ENCODE results near the gene SH3TC1.

SH3TC1 gene

DNA sequence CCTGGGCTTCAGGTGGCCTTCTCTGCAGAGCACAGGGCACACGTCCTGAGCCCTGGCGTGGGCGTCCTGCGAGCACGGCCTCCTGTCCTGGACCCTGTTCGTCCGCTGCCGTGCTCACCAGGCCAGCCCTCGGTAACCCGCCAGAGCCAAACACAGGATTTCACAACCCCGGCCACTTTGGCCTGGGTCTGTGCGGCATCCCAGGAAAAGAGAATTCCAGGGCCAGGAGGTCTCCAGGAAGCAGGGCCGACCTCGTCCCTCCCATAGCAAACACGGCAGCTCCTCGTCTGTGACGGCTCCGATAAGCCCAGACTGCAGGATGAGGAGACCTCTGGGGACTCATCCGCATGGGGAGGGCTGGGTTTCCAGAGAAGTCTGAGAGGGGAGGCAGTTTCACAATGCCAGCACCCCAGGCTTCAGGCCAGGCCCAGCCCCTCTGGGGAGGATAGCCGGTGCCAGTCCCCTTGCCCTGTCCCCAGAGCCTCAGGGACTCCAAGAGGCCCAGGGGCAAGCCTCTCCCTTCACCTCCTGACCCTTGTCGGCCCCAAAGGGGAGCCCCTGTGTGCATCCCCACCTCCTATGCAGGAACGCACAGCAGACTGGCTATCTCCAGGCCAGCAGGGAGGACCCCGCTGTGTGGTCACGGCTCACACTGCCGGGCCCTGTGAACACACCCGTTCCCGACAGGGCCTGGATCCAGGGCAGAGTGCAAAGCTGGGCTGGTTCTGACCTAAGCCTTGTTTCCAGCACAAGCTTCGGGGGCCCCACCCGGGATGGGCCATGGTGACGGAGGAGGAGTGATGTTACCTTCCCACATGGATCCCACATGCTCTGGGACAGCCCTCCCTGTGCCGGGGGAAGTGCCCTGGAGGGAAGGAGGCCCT is 48.2 kb downstream of the SH3TC1 start:
- no peak for DNase-seq

DNA sequence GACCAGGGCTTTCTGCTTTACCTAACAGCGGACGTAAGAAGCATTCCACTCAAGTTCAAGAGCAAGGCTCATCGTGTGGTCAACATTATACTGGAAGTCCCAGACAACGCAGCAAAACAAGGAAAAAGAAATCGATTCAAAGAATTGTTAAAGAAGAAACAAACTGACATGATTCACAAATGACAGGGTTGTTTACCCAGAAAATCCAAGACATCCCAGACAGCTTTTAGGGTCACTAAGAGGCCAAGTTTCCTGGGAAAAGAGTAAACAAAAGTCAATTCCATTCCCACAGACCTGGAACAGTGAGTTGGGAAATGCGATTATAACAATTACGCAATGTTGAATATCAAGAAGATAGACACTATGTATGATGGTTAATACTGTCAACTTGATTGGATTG is 49.0 kb downstream of the SH3TC1 start:
- DNase-seq, result no peak

DNA sequence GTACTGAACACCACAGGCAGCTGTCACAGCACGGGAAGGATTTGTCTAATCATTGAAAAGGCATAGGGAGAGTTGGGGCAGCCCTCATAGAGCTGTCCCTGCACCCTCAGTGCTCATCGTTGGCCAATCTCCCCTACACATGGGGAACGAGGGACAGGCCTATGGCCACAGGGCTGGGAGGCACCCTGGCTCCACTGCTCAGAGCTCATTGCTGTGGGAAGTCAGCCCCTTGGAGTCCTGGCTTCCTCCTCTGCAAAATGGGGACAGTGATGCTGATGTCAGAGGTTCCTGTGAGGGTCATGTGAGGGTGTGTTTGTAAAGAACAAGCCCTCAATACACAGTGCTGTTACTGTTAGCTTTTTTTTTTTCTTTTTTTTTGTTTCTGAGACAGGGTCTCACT is 51.1 kb downstream of the SH3TC1 start:
- DNase-seq, result no peak

DNA sequence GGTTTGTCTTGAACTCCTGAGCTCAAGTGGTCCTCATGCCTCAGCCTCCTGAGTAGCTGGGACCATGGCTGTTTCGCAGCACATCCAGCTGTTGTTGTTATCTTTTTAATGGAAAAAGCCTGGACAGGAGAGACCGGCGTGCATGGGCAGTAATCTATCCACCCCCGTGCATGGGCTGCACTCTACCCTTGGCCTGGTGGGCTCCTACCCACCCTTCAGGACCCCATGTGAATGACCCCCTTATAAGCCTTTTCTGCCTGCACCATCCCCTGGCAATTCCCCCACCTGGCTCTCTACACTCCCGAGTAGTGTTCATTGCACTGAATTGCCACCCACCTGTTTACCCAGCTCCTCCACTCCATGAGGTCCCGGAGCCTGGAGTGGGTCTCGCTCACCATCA is 51.5 kb downstream of the SH3TC1 start:
- no peak for DNase-seq

DNA sequence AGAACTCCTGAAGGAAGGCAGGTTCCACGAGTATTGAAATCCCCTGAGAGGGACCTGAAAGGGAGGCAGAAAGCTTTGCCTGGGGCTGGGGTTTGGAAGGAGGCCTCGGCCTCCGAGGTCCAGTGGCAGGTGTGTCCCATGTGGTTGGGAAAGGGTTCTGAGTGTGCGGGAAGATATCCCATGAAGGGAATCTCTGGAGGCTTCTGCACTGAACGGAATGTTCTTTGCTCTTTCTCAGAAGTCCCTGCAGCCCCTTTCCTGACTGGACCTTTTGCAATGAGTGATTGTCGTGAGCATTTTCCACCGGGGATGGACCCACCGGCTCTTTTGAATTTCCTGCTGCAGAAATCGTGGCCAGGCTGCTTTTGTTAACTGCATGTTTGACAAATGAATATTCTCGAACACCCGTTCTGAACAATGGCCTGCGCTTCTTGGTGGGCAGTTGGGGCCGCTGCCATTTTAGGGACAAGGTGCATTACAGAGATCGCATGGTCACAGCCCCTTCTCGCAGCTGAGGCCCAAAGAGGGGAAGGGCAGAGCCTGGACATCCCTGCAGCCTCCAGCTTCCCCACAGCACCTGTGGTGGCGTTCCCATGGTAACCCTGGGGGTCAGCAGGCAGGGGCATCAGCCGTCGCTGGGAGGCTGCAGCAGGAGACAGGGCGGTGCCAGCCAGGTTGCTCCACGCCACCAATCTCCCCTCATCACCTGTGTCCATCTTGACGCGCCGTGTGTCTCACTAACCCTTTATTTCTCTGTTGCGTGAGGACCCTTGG is 52.2 kb downstream of the SH3TC1 start:
- no peak for DNase-seq

DNA sequence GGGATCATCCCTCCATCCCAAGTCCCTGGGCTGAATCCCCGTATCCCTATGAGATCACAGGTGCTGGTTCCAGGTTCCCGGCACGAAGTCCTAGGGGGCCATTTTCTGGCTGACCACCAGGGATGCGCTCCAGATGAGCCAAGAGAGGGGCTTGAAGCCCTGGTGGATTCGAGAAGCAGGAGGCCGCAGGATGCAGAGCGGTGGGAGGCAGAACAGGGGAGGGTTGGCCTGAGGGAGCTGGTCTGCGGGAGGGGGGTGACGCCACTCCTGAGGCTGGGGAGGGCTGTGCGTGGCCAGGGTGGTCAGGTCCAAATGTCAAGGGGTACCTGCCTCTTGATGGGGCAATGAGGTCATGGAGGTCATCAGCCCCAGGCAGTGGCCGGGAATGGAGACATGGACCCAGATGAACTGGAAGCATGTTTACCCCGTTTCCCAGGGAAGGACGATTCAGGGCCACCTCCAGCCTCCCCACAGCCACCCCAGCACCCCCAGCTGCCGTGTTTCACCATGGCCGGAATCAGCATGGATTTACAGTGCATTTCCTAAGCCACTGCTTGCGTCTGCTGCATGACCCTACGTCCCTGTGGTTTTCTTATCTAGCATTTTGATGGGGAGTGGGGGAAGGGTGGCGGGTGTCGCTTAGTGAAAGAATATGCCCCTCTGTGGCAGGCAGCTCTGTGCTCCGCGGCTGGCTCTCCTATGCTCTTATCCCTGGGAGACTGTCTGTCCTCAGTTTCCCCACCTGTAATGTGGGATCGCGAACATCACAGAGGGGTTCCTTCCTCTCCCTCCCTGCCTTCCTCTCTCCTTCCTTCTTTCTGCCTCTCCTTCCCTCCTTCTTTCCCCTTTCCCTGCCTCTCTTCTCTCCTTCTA is 53.4 kb downstream of the SH3TC1 start:
- no peak for DNase-seq

DNA sequence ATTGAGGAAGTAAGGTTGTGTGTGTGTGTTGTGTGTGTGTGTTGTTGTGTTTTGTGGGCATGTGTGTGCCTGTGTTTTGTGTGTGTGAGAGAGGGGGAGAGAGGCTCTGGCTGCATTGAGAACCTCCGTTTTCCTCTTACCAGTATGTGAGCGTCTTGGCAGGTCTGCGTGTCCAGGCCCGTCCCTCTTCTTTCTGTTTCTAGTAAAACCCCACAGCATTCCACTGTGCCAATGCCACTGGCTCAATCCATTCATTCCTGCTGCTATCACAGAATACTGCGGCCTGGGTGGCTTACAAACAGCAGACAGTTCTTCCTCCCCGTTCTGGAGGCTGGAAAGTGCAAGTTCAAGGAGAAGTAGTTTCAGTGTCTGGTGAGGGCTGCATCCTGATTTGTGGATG is 55.0 kb downstream of the SH3TC1 start:
- no peak for DNase-seq

DNA sequence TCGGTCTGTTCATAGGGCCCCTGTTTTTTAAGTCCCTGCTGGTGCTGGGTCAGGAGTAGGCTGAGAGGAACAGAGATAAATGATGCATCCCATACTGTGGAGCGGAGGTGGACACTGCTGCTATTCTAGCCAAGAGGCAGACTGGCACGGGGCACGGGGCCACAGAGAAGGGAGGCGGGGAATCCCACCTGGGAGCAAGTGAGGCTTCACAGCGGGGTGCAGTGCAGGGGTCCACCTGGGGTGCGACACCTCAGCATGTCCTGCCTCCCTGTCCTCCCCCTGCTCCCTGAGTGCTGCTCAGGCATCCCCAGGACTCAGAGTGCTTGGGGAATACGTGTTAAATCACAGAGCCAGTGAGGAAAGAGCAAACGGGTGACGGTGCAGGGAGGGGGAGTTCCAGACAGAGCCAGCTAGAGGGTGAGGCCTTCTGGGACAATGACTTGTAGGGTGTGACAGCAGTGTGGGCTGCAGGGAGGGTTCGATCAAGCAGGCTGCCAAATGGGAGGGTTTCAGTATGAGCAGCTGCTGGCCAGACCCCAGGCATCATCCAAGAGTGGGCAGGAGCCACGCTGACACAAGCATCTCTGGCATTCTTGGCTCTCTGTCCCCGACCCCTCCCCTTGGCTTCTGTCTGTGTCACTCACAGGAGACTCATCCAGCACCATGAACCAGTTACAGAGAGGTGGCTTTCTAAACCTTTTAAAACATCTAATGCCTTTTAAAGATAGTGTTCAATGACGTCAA is 56.8 kb downstream of the SH3TC1 start:
- no peak for DNase-seq

DNA sequence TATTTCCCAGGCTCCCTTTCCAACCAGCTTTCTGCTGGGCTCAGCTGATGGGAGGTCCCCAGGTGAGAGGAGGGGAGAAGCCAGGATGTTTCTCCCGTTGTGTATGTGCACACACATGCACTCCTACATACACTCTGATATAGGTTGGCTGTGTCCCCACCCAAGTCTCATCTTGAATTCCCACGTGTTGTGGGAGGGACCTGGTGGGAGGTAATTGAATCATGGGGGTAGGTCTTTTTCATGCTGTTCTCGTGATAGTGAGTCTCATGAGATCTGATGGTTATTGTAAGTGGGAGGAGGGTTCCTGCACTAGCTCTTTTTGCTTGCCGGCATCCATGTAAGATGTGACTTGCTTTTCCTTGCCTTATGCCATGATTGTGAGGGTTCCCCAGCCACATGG is 58.8 kb downstream of the SH3TC1 start:
- no peak for DNase-seq

DNA sequence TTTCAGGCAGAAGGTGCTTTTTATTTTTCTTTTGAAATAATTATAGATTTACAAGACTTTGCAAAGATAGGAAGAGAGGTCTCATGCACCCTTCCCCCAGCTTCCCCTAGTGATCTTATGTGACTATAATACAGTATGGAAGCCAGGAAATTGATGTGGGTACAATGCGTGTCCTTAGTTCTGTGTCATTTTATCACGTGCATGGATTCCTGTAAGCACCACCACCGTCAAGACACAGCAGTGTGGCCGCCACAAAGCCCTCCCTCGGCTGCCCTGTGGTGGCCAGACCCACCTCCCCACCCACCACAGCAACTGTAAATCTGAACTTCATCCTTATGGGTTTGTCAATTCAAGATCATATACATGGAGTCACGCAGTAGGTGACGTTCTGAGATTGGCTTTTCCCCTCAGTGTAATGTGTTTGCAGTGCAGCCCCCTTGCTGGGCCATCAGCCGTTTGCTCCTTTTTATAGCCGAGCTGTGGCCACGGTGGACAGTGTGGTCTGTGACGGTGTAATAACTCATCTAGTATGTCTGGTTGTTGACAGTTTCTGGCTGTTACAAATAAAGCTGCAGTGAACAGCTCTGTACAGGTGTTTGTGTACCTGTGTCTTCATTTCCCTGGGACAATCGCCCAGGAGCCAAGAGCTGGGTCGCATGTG is 59.6 kb downstream of the SH3TC1 start:
- no peak for DNase-seq

DNA sequence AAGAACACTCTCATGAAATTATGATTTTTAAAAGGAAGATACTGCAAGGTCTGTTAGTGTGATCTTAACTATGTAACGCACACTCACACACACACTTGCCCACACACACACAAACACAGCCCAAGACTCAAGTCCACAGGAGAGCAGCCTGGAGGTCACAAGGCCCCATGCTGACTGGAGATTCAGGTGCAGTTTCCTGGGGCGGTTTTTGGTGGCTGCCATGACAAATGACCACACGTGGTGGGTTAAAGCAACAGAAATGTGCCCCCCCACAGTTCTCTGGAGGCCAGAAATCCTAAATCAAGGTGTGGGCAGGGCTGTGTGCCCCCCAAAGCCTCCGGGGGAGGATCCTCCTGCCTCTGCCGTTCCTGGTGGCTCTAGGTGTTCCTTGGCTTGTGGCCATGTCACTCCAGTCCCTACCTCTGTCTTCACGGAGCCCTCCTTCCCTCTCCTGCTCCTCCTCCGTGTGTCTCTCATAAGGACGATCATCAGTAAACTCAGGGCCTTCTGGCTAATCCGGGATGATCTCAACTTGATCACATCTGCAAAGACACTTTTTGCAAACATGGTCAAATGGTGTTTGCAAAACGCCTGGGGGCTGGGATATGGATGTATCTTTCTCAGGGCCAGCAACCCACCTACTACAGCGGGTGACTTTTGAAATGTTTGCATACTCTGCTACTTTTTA is 60.8 kb downstream of the SH3TC1 start:
- DNase-seq, result no peak

DNA sequence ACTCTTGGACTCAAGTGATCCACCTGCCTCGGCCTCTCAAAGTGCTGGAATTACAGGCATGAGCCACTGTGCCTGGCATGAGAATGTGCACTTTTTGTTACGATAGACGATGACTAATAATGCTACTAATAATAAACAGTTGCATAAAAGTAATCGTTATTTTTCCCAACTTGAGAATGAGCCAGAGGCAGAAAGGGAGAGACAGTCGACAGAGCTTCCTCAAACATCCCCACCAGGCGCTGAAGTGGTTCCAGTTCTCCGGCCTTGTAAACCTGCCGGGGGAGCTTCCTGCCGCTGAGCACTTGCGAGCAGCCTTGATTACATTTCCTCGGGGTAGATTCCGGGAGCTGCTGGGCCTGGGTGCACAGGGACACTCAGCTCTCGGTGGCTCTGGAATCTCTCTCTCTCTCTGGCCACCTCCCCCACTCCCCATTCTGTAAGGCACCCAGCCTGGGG is 61.6 kb downstream of the SH3TC1 start:
- no peak for DNase-seq

DNA sequence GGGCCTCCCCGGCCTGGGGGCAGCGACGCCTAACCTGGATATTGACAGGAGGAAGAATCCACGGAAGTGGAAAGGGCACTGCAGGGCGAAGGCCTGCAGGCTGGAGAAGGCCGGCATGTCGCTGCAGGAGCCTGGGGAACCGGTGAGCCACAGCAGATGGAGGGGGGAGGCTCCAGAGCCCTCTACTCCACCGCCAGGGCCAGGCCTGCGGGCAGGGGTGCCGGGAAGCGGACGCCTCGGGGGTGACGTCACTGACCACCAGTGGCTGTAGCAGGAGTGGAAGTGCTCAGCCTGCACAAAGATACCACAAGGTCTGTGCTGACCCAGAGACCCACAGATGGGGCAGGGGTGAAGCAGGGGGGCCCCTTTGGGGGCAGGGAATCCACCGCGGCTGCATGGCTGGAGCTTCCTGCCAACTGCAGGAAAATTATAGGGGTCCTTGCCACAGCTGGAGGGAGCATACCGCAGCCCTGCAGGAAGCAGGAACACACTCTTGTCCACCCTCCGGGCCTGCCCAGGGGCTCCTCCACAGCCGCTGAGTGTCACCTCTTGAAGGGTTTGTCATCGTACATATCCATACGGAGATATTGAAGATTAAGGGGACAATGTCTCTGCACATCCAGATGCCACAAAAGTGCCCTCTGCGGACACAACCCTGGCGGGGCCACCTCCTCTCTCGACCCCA is 62.9 kb downstream of the SH3TC1 start:
- no peak for DNase-seq

DNA sequence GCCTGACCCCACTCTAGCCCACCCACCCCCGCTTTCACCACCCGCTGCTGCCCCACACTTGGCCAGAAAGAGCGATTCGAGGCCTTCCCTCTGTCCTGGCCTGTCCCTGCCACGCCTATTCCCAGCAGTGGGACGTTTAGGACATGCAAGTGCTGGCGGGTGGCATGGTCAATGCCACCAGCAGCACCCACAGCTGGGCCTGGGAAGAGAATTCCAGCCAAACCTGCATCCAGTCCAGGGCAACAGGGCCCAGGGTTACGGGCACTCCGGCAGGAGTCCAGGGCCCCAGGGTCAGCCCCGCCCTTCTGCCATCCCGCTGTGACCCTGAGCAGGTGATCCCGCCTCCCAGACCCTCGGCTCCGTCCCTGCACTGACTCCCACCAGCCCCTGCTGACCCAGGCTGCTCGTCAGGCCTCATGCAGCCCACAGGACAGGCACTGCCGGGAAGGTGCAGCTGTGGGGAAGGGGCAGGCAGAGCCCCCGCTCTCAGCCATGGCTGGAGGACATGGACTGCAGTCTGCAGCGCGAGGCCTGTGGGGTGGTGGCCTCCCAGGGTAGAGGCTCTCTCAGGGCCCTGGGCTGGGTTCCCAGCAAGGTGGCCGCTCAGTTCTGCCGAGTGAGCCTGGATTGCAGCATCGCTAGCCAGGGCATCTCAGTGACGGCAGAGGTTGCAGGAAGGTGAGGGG is 63.7 kb downstream of the SH3TC1 start:
- DNase-seq, result no peak

DNA sequence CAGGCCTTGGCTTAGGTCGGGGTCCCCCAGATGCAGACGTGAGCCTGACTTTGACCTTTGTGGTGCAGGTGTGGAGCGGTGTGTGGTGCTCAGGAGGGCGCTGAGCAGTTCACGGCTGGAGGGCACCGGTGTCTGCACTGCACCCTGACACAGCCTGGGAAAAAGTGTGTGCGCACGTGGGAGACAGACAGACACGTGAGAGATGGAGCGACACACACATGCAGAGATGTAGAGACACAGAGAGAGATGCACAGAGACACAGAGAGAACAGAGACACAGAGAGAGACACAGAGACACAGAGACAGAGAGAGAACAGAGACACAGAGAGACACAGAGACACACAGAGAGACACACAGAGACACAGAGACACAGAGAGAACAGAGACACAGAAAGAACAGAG is 64.3 kb downstream of the SH3TC1 start:
- DNase-seq, result no peak

DNA sequence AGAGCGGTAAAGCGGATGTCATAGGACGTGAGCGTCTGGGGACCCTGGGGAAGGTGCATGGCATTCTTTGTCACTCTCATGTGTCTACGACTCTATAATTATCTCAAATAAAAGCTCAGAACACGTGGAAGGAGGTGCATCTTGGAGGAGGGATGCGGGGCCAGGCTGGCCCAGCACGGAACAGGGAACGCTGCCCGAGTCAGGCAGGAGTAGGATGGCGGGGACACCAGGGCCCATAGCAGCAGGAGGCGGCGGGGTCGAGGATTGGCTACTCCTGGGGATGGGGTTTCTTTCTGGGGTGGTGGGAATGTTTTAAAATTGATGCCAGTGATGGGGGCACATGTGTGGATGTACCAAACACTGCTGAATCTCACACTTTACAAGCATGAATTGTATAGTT is 65.0 kb downstream of the SH3TC1 start:
- DNase-seq, result no peak

DNA sequence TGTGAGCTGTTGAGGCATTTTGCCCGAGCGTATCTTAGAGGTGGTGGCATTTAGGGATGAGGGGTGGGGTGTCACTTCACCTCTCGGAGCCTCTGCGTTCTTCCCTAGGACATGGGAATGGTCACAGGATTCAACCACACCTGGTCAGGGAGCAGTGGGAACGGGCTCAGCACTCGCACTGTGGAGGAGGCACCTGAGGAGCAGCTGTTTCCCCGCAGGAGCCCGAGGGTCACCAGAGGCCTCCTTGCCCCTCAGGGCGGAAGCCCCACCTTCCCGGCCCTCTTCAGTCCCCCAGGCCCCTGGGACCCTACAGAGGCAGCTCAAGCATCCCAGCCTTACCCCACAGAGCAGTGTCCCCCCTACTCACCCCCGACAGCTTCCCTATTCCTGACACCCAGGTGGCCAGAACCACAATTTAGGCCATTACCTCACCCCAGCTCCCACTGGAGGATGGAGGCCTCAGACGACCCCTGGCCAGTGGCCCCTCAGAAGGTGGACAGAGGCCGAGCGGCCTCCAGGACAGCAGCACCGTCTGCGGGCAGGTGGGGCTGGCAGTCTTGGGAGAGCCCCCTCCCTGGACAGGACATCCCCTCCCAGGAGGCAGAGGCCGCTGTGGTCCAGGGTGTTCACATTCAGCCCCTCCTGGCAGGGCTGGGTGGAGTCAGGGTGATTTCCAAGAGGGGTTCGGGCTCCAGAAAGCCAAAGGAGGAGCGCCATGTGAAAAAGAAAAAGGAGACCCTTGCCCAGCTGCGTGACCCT is 66.3 kb downstream of the SH3TC1 start:
- no peak for DNase-seq

DNA sequence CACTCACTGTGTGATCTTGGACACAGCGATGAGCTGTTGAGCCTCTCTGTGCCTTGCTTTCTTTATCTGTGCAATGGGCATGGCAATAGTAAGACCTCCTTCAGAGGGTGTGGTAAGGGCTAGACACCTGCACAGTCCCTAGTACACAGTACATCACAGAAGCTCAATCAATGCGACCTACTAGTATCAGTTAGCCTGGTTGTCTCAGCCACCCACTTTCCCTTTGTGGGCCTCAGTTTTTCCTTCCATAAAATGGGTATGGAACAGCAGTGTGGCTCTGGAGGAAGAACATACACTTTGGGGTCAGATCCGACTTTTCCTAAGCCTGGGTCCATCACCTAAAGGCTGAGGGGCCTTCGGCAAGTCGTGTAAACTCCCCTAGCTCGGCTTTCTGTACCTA is 67.0 kb downstream of the SH3TC1 start:
- no peak for DNase-seq

DNA sequence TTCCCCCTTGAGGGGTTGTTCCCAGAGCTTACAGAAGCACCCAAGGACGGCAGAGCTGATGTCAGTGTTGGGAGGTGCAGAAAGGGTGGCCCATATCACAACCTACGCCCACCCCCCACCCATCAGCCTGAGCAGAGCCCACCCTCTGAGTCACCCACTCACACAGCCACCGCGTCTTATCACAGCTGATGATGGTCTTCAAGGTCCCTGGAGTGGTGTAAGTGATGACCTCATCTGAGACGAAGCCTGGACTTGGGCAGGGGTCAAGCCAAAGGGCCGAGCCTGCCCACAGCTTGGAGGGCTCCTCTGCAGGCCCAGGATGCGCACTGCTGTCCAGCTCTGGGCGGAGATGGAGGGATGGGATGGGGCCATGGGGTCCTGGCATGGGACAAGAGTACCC is 67.4 kb downstream of the SH3TC1 start:
- no peak for DNase-seq

All from effector CD8-positive, alpha-beta T cell (primary cell).